Measurements from ENCODE around the gene RASGRP4. TPM values are rescaled to one million over a fixed set of nuclear protein-coding genes. Genes with fewer than 3 reads are reported as not detected.

RASGRP4 gene
- total RNA-seq, 1 experiment from 2014 or later, result not detected

DNA sequence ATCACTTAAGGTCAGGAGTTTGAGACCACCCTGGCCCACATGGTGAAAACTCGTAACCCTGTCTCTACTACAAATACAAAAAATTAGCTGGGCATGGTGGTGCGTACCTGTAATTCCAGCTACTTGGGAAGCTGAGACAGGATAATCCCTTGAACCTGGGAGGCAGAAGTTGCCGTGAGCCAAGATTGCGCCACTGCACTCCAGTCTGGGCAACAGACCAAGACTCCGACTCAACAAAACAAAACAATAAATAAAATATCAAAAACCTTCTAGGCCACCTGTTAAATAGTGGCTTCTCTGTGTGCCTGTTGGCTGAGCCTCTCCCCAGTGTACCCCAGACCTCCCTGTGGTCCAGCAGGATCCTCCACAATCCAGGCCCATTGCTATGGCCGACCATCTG, 54.9 kb downstream of the RASGRP4 start:
- H3K27me3 ChIP-seq (ENCODE audit: control insufficient read depth, insufficient read depth, low read length), result no peaks in the 10 kb centered on the region
- no peaks in the 10 kb centered on the region; the same call in 1 of the 2 replicates for H3K36me3 ChIP-seq (ENCODE audit: control insufficient read depth, insufficient read depth, low read length)
- H3K27ac ChIP-seq (ENCODE audit: low read length), result no peak overlapping the region
- H3K4me3 ChIP-seq (ENCODE audit: low read depth in 2 of 2, low read length in 2 of 2), result no peak overlapping the region
- ChIA-PET POLR2A (no interaction called here), CTCF (no interaction called here)
- BruUV-seq (replicated peaks), result no TSS peak
- DNase-seq (ENCODE audit: low read depth, low spot score) (no peak), ATAC-seq (no peak)
- intact Hi-C loops (cut with micrococcal nuclease; ENCODE audit: unreplicated experiment), result no loop called here
- no peaks in the 10 kb centered on the region for H3K9me3 ChIP-seq (ENCODE audit: control insufficient read depth, insufficient read depth, low read depth, low read length)
- peaks cover 8% of the 10 kb centered on the region for H3K4me1 ChIP-seq (ENCODE audit: control insufficient read depth, insufficient read depth, low read length)
- TF ChIP-seq, protein P1, sequence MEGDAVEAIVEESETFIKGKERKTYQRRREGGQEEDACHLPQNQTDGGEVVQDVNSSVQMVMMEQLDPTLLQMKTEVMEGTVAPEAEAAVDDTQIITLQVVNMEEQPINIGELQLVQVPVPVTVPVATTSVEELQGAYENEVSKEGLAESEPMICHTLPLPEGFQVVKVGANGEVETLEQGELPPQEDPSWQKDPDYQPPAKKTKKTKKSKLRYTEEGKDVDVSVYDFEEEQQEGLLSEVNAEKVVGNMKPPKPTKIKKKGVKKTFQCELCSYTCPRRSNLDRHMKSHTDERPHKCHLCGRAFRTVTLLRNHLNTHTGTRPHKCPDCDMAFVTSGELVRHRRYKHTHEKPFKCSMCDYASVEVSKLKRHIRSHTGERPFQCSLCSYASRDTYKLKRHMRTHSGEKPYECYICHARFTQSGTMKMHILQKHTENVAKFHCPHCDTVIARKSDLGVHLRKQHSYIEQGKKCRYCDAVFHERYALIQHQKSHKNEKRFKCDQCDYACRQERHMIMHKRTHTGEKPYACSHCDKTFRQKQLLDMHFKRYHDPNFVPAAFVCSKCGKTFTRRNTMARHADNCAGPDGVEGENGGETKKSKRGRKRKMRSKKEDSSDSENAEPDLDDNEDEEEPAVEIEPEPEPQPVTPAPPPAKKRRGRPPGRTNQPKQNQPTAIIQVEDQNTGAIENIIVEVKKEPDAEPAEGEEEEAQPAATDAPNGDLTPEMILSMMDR (IDR thresholded peaks at IDR 0.05), result no peak
- in situ Hi-C loops (cut with HindIII; ENCODE audit: low pct_unique_long_range_greater_than_20kb, low sequenced_read_pairs), result no loop called here

GRCh38 chr19:38370299-38370698, 55.7 kb downstream of the RASGRP4 start:
- H3K27me3 ChIP-seq (ENCODE audit: control insufficient read depth, insufficient read depth, low read length), result no peaks in the 10 kb centered on the region

DNA sequence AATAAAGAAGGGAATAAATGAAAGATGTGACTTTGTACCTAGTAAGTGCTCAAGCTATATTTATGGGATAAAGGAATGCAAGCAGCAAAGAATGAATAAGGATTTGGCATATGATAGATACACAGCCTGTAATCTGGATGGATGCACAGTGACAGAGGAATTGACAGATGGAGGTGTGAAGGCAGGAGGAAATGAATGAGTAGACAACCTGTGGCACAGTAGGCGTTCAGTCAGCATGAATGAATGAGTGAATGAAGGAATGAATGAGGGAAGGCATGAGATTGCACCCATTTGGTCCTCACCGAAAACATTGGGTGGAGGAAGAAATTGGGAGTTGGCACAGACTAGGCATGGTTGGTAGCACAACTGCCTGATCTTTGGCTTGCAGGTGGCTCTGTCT, 56.4 kb downstream of the RASGRP4 start:
- H3K27me3 ChIP-seq (ENCODE audit: control insufficient read depth, insufficient read depth, low read length), result no peaks in the 10 kb centered on the region
- in situ Hi-C loops (cut with HindIII; ENCODE audit: low pct_unique_long_range_greater_than_20kb, low sequenced_read_pairs) (no loop called here), intact Hi-C loops (cut with micrococcal nuclease; ENCODE audit: unreplicated experiment) (no loop called here)
- H3K36me3 ChIP-seq (ENCODE audit: control insufficient read depth, insufficient read depth, low read length), result no peaks in the 10 kb centered on the region
- no peak for TF ChIP-seq TCF7L2 (IDR thresholded peaks at IDR 0.05; ENCODE audit: low read depth, low read length)
- TF ChIP-seq POLR2AphosphoS5 (IDR thresholded peaks at IDR 0.05; ENCODE audit: low read depth, low read length), result no peak
- TF ChIP-seq, protein P1 (IDR thresholded peaks at IDR 0.05), result no peak
- TF ChIP-seq, protein P2, sequence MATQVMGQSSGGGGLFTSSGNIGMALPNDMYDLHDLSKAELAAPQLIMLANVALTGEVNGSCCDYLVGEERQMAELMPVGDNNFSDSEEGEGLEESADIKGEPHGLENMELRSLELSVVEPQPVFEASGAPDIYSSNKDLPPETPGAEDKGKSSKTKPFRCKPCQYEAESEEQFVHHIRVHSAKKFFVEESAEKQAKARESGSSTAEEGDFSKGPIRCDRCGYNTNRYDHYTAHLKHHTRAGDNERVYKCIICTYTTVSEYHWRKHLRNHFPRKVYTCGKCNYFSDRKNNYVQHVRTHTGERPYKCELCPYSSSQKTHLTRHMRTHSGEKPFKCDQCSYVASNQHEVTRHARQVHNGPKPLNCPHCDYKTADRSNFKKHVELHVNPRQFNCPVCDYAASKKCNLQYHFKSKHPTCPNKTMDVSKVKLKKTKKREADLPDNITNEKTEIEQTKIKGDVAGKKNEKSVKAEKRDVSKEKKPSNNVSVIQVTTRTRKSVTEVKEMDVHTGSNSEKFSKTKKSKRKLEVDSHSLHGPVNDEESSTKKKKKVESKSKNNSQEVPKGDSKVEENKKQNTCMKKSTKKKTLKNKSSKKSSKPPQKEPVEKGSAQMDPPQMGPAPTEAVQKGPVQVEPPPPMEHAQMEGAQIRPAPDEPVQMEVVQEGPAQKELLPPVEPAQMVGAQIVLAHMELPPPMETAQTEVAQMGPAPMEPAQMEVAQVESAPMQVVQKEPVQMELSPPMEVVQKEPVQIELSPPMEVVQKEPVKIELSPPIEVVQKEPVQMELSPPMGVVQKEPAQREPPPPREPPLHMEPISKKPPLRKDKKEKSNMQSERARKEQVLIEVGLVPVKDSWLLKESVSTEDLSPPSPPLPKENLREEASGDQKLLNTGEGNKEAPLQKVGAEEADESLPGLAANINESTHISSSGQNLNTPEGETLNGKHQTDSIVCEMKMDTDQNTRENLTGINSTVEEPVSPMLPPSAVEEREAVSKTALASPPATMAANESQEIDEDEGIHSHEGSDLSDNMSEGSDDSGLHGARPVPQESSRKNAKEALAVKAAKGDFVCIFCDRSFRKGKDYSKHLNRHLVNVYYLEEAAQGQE (IDR thresholded peaks at IDR 0.05; ENCODE audit: insufficient read depth in 1 of 2, low read depth in 2 of 2, low read length in 1 of 2), result no peak
- no peak for TF ChIP-seq SIN3A (IDR thresholded peaks at IDR 0.05; ENCODE audit: borderline replicate concordance, insufficient read depth, low read depth, low read length)
- DNase-seq (ENCODE audit: low read depth, low spot score), result no peak
- BruUV-seq (replicated peaks), result no TSS peak
- no peaks in the 10 kb centered on the region for H3K9me3 ChIP-seq (ENCODE audit: control insufficient read depth, insufficient read depth, low read depth, low read length)
- CTCF ChIA-PET, result no interaction called here
- ATAC-seq, result no peak
- H3K27ac ChIP-seq (ENCODE audit: low read length), result no peak overlapping the region
- peaks cover 3% of the 10 kb centered on the region for H3K4me1 ChIP-seq (ENCODE audit: control insufficient read depth, insufficient read depth, low read length)
- no peak overlapping the region for H3K4me3 ChIP-seq (ENCODE audit: low read depth in 2 of 2, low read length in 2 of 2)
- POLR2A ChIA-PET, result no interaction called here

More at GRCh38 chr19:38370299-38370698, 55.7 kb downstream of the RASGRP4 start:
- no peaks in the 10 kb centered on the region; the same call in 1 of the 2 replicates for H3K36me3 ChIP-seq (ENCODE audit: control insufficient read depth, insufficient read depth, low read length)
- ATAC-seq (no peak), DNase-seq (ENCODE audit: low read depth, low spot score) (no peak)
- POLR2A ChIA-PET, result no interaction called here
- CTCF ChIA-PET, result no interaction called here
- no peak overlapping the region for H3K4me3 ChIP-seq (ENCODE audit: low read depth in 2 of 2, low read length in 2 of 2)
- in situ Hi-C loops (cut with HindIII; ENCODE audit: low pct_unique_long_range_greater_than_20kb, low sequenced_read_pairs), result no loop called here
- no peak overlapping the region for H3K27ac ChIP-seq (ENCODE audit: low read length)
- H3K4me1 ChIP-seq (ENCODE audit: control insufficient read depth, insufficient read depth, low read length), result peaks cover 3% of the 10 kb centered on the region
- no TSS peak for BruUV-seq (replicated peaks)
- TF ChIP-seq TCF7L2 (IDR thresholded peaks at IDR 0.05; ENCODE audit: low read depth, low read length), result no peak
- H3K9me3 ChIP-seq (ENCODE audit: control insufficient read depth, insufficient read depth, low read depth, low read length), result no peaks in the 10 kb centered on the region
- intact Hi-C loops (cut with micrococcal nuclease; ENCODE audit: unreplicated experiment), result no loop called here
